Prostate gland (tissue), 2 donors: ENCODE data around the gene GPR183. TPM values are rescaled to one million over a fixed set of nuclear protein-coding genes. Genes with fewer than 3 reads are reported as not detected.

Experiments
- DNase-seq: peaks from one replicate; pipeline ENCODE4 v3.0.0-alpha.2; 2019; ENCODE audit warnings: low spot score
- H3K27ac ChIP-seq, 2 donors: fragments of 200-600 bp; sonication (generic); 2 replicates each; pipeline ENCODE4 v1.5.1; 2017 to 2019
- H3K27me3 ChIP-seq: fragments of 200-600 bp; sonication (generic); replicated peaks from 2 replicates; pipeline ENCODE4 v1.5.1; 2019; ENCODE audit not compliant: insufficient read depth
- H3K36me3 ChIP-seq, 2 donors: fragments of 200-600 bp; sonication (generic); 1 replicate in 1 of 2; 2 replicates in 1 of 2; pipeline versions ENCODE4 v1.5.1 to v1.8.1; 2017 to 2019
- H3K4me1 ChIP-seq: fragments of 200-600 bp; sonication (generic); replicated peaks from 2 replicates; pipeline ENCODE4 v1.5.1; 2019
- H3K4me3 ChIP-seq, 2 donors: fragments of 200-600 bp; sonication (generic); 2 replicates each; pipeline ENCODE4 v1.5.1; 2017 to 2019
- H3K9me3 ChIP-seq: fragments of 200-600 bp; sonication (generic); 2 replicates; pipeline ENCODE4 v1.5.1; 2017
- CTCF ChIP-seq, 4 experiments: fragments of 200-600 bp in 2 of 4; fragments of 450-650 bp in 2 of 4; sonication (generic) in 2 of 4; IDR thresholded peaks; 1 replicate in 3 of 4; 2 replicates in 1 of 4; pipeline ENCODE4 v1.5.1; 2016 to 2019; ENCODE audit warnings: antibody characterized with exemption in 4 of 4, mild to moderate bottlenecking in 2 of 4, moderate library complexity in 2 of 4
- POLR2A ChIP-seq: fragments of 450-650 bp; IDR thresholded peaks from one replicate; pipeline ENCODE4 v1.6.1; 2016; ENCODE audit warnings: antibody characterized with exemption, mild to moderate bottlenecking
- POLR2AphosphoS5 ChIP-seq: sonication (generic); formaldehyde crosslinking; IDR thresholded peaks from one replicate; pipeline ENCODE4 v1.6.1; 2017; ENCODE audit warnings: antibody characterized with exemption
- WGBS: methylation state at CpG from one replicate; pipeline ENCODE4 v1.1.5; 2018; 5-methylcytosine and 5-hydroxymethylcytosine counted together
- intact Hi-C: fragments of 100-400 bp; cut with DNase I; formaldehyde crosslinking; loops from one replicate; pipeline ENCODE4 v1.14.2; 2022
- total RNA-seq, 2 donors: library from RNA; depleted of rRNA; stranded (reverse); fragments of >200 nt; gene quantifications; one replicate each; pipeline ENCODE4 v1.1.0, GENCODE V29; 2016

Gene GPR183
- total RNA-seq, 2 donors from 2014 or later = 2.6 to 3.8 TPM

- no peak overlapping the region for H3K4me3 ChIP-seq
- H3K27ac ChIP-seq = no peak overlapping the region
- no peak for DNase-seq
- TF ChIP-seq POLR2AphosphoS5 (no peak), CTCF (IDR thresholded peaks at IDR 0.05) (no peak), POLR2A (no peak)
- intact Hi-C loops = no loop called here
- H3K27me3 ChIP-seq = no peaks in the 10 kb centered on the region
- no peaks in the 10 kb centered on the region for H3K4me1 ChIP-seq
- 96% methylated on average over 8 of the region's 8 CpGs for WGBS
- H3K36me3 ChIP-seq = no peaks in the 10 kb centered on the region
- no peaks in the 10 kb centered on the region for H3K9me3 ChIP-seq
Measured at GRCh38 chr13:99302637-99303505, 4.3 kb downstream of the GPR183 start.

- TF ChIP-seq CTCF (IDR thresholded peaks at IDR 0.05) = no peak
- no peak for TF ChIP-seq POLR2A
- no peak for TF ChIP-seq POLR2AphosphoS5
- intact Hi-C loops = no loop called here
- Histone ChIP-seq H3K9me3 (no peaks in the 10 kb centered on the region), H3K4me3 (no peak overlapping the region), H3K27me3 (no peaks in the 10 kb centered on the region), H3K36me3 (no peaks in the 10 kb centered on the region), H3K27ac (no peak overlapping the region), H3K4me1 (no peaks in the 10 kb centered on the region)
- no peak for DNase-seq
- WGBS = 85% methylated on average over 1 of the region's 1 CpG
Measured at GRCh38 chr13:99301913-99302636, 5.1 kb downstream of the GPR183 start.

GRCh38 chr13:99301056-99301838 lies 6.0 kb downstream of the GPR183 start:
- no peaks in the 10 kb centered on the region for H3K4me1 ChIP-seq

GRCh38 chr13:99299920-99300341 lies 7.3 kb downstream of the GPR183 start:
- intact Hi-C loops = no loop called here
- DNase-seq = no peak
- WGBS = 89% methylated on average over 4 of the region's 4 CpGs
- Histone ChIP-seq H3K36me3 (no peaks in the 10 kb centered on the region), H3K4me3 (no peak overlapping the region), H3K4me1 (no peaks in the 10 kb centered on the region), H3K27me3 (no peaks in the 10 kb centered on the region), H3K27ac (no peak overlapping the region), H3K9me3 (no peaks in the 10 kb centered on the region)
- TF ChIP-seq POLR2AphosphoS5 (no peak), POLR2A (no peak), CTCF (IDR thresholded peaks at IDR 0.05) (no peak)

More at GRCh38 chr13:99301056-99301838, 6.0 kb downstream of the GPR183 start:
- H3K36me3 ChIP-seq = no peaks in the 10 kb centered on the region
- intact Hi-C loops = no loop called here
- TF ChIP-seq POLR2AphosphoS5 (no peak), CTCF (IDR thresholded peaks at IDR 0.05) (no peak)
- no peak for DNase-seq
- no peak overlapping the region for H3K27ac ChIP-seq
- no peaks in the 10 kb centered on the region for H3K27me3 ChIP-seq
- WGBS = 89% methylated on average over 7 of the region's 7 CpGs
- no peak overlapping the region for H3K4me3 ChIP-seq
- H3K9me3 ChIP-seq = no peaks in the 10 kb centered on the region
